K562 (cell line): ENCODE data around the gene ARFGEF2. TPM values are rescaled to one million over a fixed set of nuclear protein-coding genes. Genes with fewer than 3 reads are reported as not detected.

Experiments used
- ATAC-seq: fragments of 200-7000 bp; cut with Tn5 transposase; 3 replicates; pipeline ENCODE4 v1.9.1; 2020; ENCODE audit warnings: moderate library complexity
- BruUV-seq: library from RNA; stranded (reverse); fragments of 400-500 nt; replicated peaks from 2 replicates; lab custom pipeline; 2021; lab: Mats Ljungman, UMichigan
- CTCF ChIA-PET: fragments of 300-600 bp; formaldehyde crosslinking; extraction: SDS; loops from one replicate; lab custom pipeline; 2021; ENCODE audit warnings: low intra/inter-chr PET ratio; lab: Yijun Ruan, JAX
- POLR2A ChIA-PET: fragments of 300-600, 350-650 bp; sonication (Branson Sonifier 250); formaldehyde crosslinking; extraction: SDS; loops from one replicate; lab custom pipeline; 2021; ENCODE audit warnings: antibody characterized with exemption, inconsistent platforms; lab: Yijun Ruan, JAX
- DNase-seq, 4 experiments: peaks; one replicate each; pipeline versions ENCODE4 v3.0.0 to v3.0.0-alpha.2; 2011 to 2018; ENCODE audit warnings: low spot score in 3 of 4, mixed read lengths in 3 of 4; ENCODE audit errors: extremely low read depth in 1 of 4
- FAIRE-seq: peaks from 2 replicates; lab custom pipeline; 2011; peaks lifted over from hg19 to GRCh38; lab: Jason Lieb, UNC
- H2AFZ ChIP-seq: 2 replicates; pipeline ENCODE4 v1.6.0; 2011; ENCODE audit warnings: low read depth, low read length, control low read depth, inconsistent platforms
- H3K27ac ChIP-seq: fragments of 200-600 bp; 3 replicates; pipeline ENCODE4 v1.8.0; 2011; ENCODE audit warnings: low read depth, mild to moderate bottlenecking, control low read depth, inconsistent platforms, low read length, moderate library complexity, mixed read lengths; ENCODE audit errors: extremely low read depth
- H3K27me3 ChIP-seq, 2 experiments: fragments of 300-600 bp in 1 of 2; 2 replicates in 1 of 2; 3 replicates in 1 of 2; pipeline versions ENCODE4 v1.6.0 to v1.8.0; 2011; ENCODE audit warnings: inconsistent platforms in 2 of 2, low read length in 2 of 2, mild to moderate bottlenecking in 1 of 2, mixed read lengths in 1 of 2, moderate library complexity in 1 of 2; ENCODE audit not compliant: control insufficient read depth in 2 of 2, insufficient read depth in 2 of 2
- H3K36me3 ChIP-seq: fragments of 300-600 bp; 3 replicates; pipeline ENCODE4 v1.8.0; 2011; ENCODE audit warnings: mild to moderate bottlenecking, low read length, inconsistent platforms; ENCODE audit not compliant: control insufficient read depth, insufficient read depth
- H3K4me1 ChIP-seq, 2 experiments: fragments of 200-600 bp in 1 of 2; replicated peaks in 1 of 2; 2 replicates in 1 of 2; 3 replicates in 1 of 2; pipeline versions ENCODE4 v1.5.1 to v1.8.0; 2011; ENCODE audit warnings: inconsistent platforms in 2 of 2, low read length in 2 of 2, mild to moderate bottlenecking in 1 of 2, mixed read lengths in 1 of 2, moderate library complexity in 1 of 2; ENCODE audit not compliant: control insufficient read depth in 2 of 2, insufficient read depth in 2 of 2
- H3K4me2 ChIP-seq: 2 replicates; pipeline ENCODE4 v1.6.1; 2011; ENCODE audit warnings: low read length, control low read depth, inconsistent platforms, mixed read lengths; ENCODE audit not compliant: insufficient read depth
- H3K4me3 ChIP-seq: fragments of 200-600 bp; sonication (generic), shearing (Covaris generic); 2 replicates; pipeline ENCODE4 v1.5.1; 2016; ENCODE audit warnings: control low read depth, inconsistent platforms
- H3K79me2 ChIP-seq: fragments of 200-600 bp; 3 replicates; pipeline ENCODE4 v1.8.0; 2011; ENCODE audit warnings: low read length, inconsistent platforms; ENCODE audit not compliant: control insufficient read depth, insufficient read depth
- H3K9ac ChIP-seq, 2 experiments: 2 replicates each; pipeline versions ENCODE4 v1.6.0 to v1.6.1; 2011; ENCODE audit warnings: low read depth in 2 of 2, low read length in 2 of 2, control low read depth in 1 of 2, inconsistent platforms in 1 of 2, mild to moderate bottlenecking in 1 of 2, mixed read lengths in 1 of 2; ENCODE audit not compliant: insufficient read depth in 1 of 2
- H3K9me1 ChIP-seq: one replicate; pipeline ENCODE4 v1.6.0; 2011; ENCODE audit warnings: inconsistent platforms, mild to moderate bottlenecking, low read length, moderate library complexity; ENCODE audit not compliant: control insufficient read depth, insufficient read depth
- H3K9me3 ChIP-seq: replicated peaks from 2 replicates; pipeline ENCODE4 v1.5.1; 2011; ENCODE audit warnings: low read depth, low read length, inconsistent platforms; ENCODE audit not compliant: control insufficient read depth, insufficient read depth
- H4K20me1 ChIP-seq: replicated peaks from 2 replicates; pipeline ENCODE4 v1.6.1; 2011; ENCODE audit warnings: low read length, inconsistent platforms, mixed read lengths; ENCODE audit not compliant: control insufficient read depth, insufficient read depth
- CREB3 ChIP-seq: fragments of 450-650 bp; conservative IDR thresholded peaks from 2 replicates; pipeline ENCODE4 v1.6.1; 2016; ENCODE audit warnings: missing genetic modification characterization, low read depth, mild to moderate bottlenecking, missing compliant biosample characterization, moderate library complexity
- DACH1 ChIP-seq: fragments of 450-650 bp; IDR thresholded peaks from 2 replicates; pipeline ENCODE4 v1.6.1; 2018; ENCODE audit not compliant: partially characterized antibody
- ELK3 ChIP-seq: fragments of 450-650 bp; formaldehyde crosslinking; IDR thresholded peaks from 2 replicates; pipeline ENCODE4 v1.4.0; 2020; ENCODE audit warnings: mild to moderate bottlenecking
- FOXJ2 ChIP-seq: fragments of 200-800 bp; sonication (Bioruptor generic); IDR thresholded peaks from 2 replicates; pipeline ENCODE4 v1.6.1; 2016; ENCODE audit warnings: missing genetic modification characterization, missing compliant biosample characterization
- GTF2F1 ChIP-seq: IDR thresholded peaks from 2 replicates; pipeline ENCODE4 v1.6.1; 2011; ENCODE audit warnings: low read depth, low read length, improper control_type of control experiment
- HDAC1 ChIP-seq, 2 experiments: fragments of 450-650 bp; IDR thresholded peaks; 2 replicates each; pipeline ENCODE4 v1.6.1; 2016 to 2017; ENCODE audit warnings: inconsistent platforms in 1 of 2, mild to moderate bottlenecking in 1 of 2, moderate library complexity in 1 of 2
- HDAC2 ChIP-seq: fragments of 450-650 bp; IDR thresholded peaks from 2 replicates; pipeline ENCODE4 v1.6.1; 2016; ENCODE audit warnings: mild to moderate bottlenecking
- HLTF ChIP-seq: fragments of 450-650 bp; IDR thresholded peaks from 2 replicates; pipeline ENCODE4 v1.6.1; 2016
- HMBOX1 ChIP-seq: sonication (generic); IDR thresholded peaks from 2 replicates; pipeline ENCODE4 v1.6.1; 2016
- HNRNPL ChIP-seq: fragments of 200-400 bp; formaldehyde crosslinking; IDR thresholded peaks from 2 replicates; pipeline ENCODE4 v1.6.1; 2017; ENCODE audit warnings: low read depth, mild to moderate bottlenecking, low read length
- ILF3 ChIP-seq: fragments of 450-650 bp; IDR thresholded peaks from 2 replicates; pipeline ENCODE4 v1.6.1; 2018; ENCODE audit warnings: antibody characterized with exemption, mild to moderate bottlenecking, moderate library complexity, borderline replicate concordance
- JUND ChIP-seq, 2 experiments: IDR thresholded peaks; 2 replicates in 1 of 2; 3 replicates in 1 of 2; pipeline ENCODE4 v1.6.1; 2011; ENCODE audit warnings: borderline replicate concordance in 2 of 2, low read depth in 2 of 2, low read length in 2 of 2, improper control_type of control experiment in 1 of 2, missing biosample characterization in 1 of 2, missing genetic modification characterization in 1 of 2, missing genetic modification reagents in 1 of 2
- KDM5B ChIP-seq: fragments of 200-600 bp; sonication (generic); IDR thresholded peaks from 2 replicates; pipeline ENCODE4 v1.6.1; 2012; ENCODE audit warnings: low read depth, mild to moderate bottlenecking, moderate library complexity, low read length, control low read depth, inconsistent platforms; ENCODE audit not compliant: insufficient replicate concordance
- MAFF ChIP-seq: IDR thresholded peaks from 2 replicates; pipeline ENCODE4 v1.6.1; 2012; ENCODE audit warnings: low read length, improper control_type of control experiment
- MEF2A ChIP-seq: IDR thresholded peaks from 2 replicates; pipeline ENCODE4 v1.6.1; 2011; ENCODE audit warnings: low read depth, mild to moderate bottlenecking, low read length, moderate library complexity; ENCODE audit not compliant: control insufficient read depth
- RCOR1 ChIP-seq, 2 experiments: IDR thresholded peaks; 2 replicates each; pipeline ENCODE4 v1.6.1; 2012; ENCODE audit warnings: low read depth in 2 of 2, low read length in 2 of 2, borderline replicate concordance in 1 of 2, improper control_type of control experiment in 1 of 2
- RFX7 ChIP-seq: fragments of 250-450 bp; sonication (Bioruptor Pico); IDR thresholded peaks from 2 replicates; pipeline ENCODE4 v1.5.1; 2021; ENCODE audit warnings: mild to moderate bottlenecking
- SIN3B ChIP-seq: fragments of 450-650 bp; IDR thresholded peaks from 2 replicates; pipeline ENCODE4 v1.6.1; 2017; ENCODE audit warnings: low read depth, mild to moderate bottlenecking, moderate library complexity
- TEAD2 ChIP-seq: fragments of 450-650 bp; IDR thresholded peaks from 2 replicates; pipeline ENCODE4 v1.6.1; 2016; ENCODE audit warnings: missing genetic modification characterization, control low read depth, missing compliant biosample characterization
- ZNF212 ChIP-seq: fragments of 450-650 bp; formaldehyde crosslinking; IDR thresholded peaks from 2 replicates; pipeline ENCODE4 v1.4.0; 2020; ENCODE audit warnings: mild to moderate bottlenecking
- ZNF696 ChIP-seq: fragments of 250-450 bp; sonication (Bioruptor Pico); conservative IDR thresholded peaks from 2 replicates; pipeline ENCODE4 v1.4.0; 2020; ENCODE audit warnings: mild to moderate bottlenecking, moderate library complexity
- ZNF766 ChIP-seq: fragments of 200-800 bp; sonication (Bioruptor generic); conservative IDR thresholded peaks from 2 replicates; pipeline ENCODE4 v1.6.1; 2016; ENCODE audit warnings: missing genetic modification characterization, missing compliant biosample characterization
- WGBS: fragments of 100-300 bp; shearing (Covaris generic); methylation state at CpG from one replicate; pipeline ENCODE4 v1.1.6; 2016; ENCODE audit warnings: low coverage, mixed read lengths; ENCODE audit not compliant: insufficient coverage; ENCODE audit errors: missing lambda C conversion rate; 5-methylcytosine and 5-hydroxymethylcytosine counted together
- in situ Hi-C: fragments of 300-500 bp; cut with MboI; formaldehyde crosslinking; loops from 4 replicates; pipeline ENCODE4 v1.15.0; 2018; ENCODE audit warnings: inconsistent platforms, mixed read lengths
- intact Hi-C: fragments of 100-400 bp; cut with micrococcal nuclease; formaldehyde crosslinking; loops from 2 replicates; pipeline ENCODE4 v1.14.2; 2022
- polyA plus RNA-seq, 8 experiments: library from polyadenylated mRNA; depleted of rRNA in 4 of 8; stranded (reverse) in 5 of 8; unstranded in 3 of 8; fragments of >200 nt; fragmentation: Nextera tagmentation in 2 of 8; fragmentation: Illumina TruSeq in 1 of 8; extraction: Ambion mirVana in 2 of 8; extraction: Trizol in 1 of 8; gene quantifications; 2 replicates each; pipeline versions ENCODE4 v1.2.1 to v1.2.3, GENCODE V29; 2011 to 2014; ENCODE audit warnings: inconsistent platforms in 1 of 8, missing spikeins in 1 of 8
- total RNA-seq, 7 experiments: library from RNA; depleted of rRNA in 6 of 7; stranded (reverse); fragments of >200 nt in 6 of 7; fragmentation: Illumina TruSeq in 2 of 7; extraction: Trizol in 2 of 7; gene quantifications; 2 replicates each; pipeline versions ENCODE4 v1.2.1 to v1.2.3, GENCODE V29; 2011 to 2021; ENCODE audit warnings: low replicate concordance in 1 of 7

The ARFGEF2 gene
- total and polyA plus RNA-seq, 9 of the 15 experiments (the other 6 are each of a cell fraction or from before 2014, with no cell fraction given) = 4.2 to 18.8 (median 13.7) TPM

GRCh38 chr20:48953653-48954052 is 32.1 kb downstream of the ARFGEF2 start:
- WGBS = 61% methylated on average over 6 of the region's 6 CpGs
- no peak for TF ChIP-seq ZNF696
- peak; percentile 66 for TF ChIP-seq ZNF766 (CRISPR knock-in tag)
- no peak for TF ChIP-seq HDAC1 (IDR thresholded peaks at IDR 0.05)
- TF ChIP-seq KDM5B = no peak
- no peak for TF ChIP-seq MEF2A
- TF ChIP-seq RCOR1 (IDR thresholded peaks at IDR 0.05; ENCODE audit: borderline replicate concordance in 1 of 2, low read depth in 2 of 2, low read length in 2 of 2) = peak in 1 of 2 experiments; percentile 22; a peak in 1 of 4 replicates
- TF ChIP-seq GTF2F1 = no peak
- no peak for TF ChIP-seq CREB3 (tag)
- no peak for TF ChIP-seq SIN3B
- TF ChIP-seq ILF3 = no peak
- TF ChIP-seq DACH1 = no peak
- TF ChIP-seq HLTF = no peak
- no peak for TF ChIP-seq MAFF
- no peak for TF ChIP-seq FOXJ2 (tag)
- TF ChIP-seq ZNF212 (CRISPR knock-in tag) = no peak
- no peak for TF ChIP-seq RFX7 (CRISPR knock-in tag)
- 0 out of 2 replicates have a peak, but pooled peaks have one; percentile 9 for TF ChIP-seq JUND (IDR thresholded peaks at IDR 0.05; ENCODE audit: borderline replicate concordance, low read depth, low read length)
- TF ChIP-seq JUND (tag; IDR thresholded peaks at IDR 0.05; ENCODE audit: borderline replicate concordance, low read depth, low read length) = no peak
- TF ChIP-seq HMBOX1 = no peak
- no peak for TF ChIP-seq HNRNPL
- TF ChIP-seq ELK3 = no peak
- TF ChIP-seq HDAC2 = no peak
- no peak for TF ChIP-seq TEAD2

More at GRCh38 chr20:48953653-48954052, 32.1 kb downstream of the ARFGEF2 start:
- FAIRE-seq = peak; percentile 11
- Histone ChIP-seq H4K20me1 (0 out of 2 replicates have a peak, but pooled peaks cover 3% of the 10 kb centered on the region), H3K36me3 (peaks cover 82% of the 10 kb centered on the region), H2AFZ (no peak overlapping the region), H3K4me1 (peaks cover 4 to 9% of the 10 kb centered on the region in 2 experiments; a peak in 3 of 5 replicates), H3K4me2 (no peak overlapping the region), H3K9ac (no peak overlapping the region), H3K27me3 (no peaks in the 10 kb centered on the region), H3K4me3 (no peak overlapping the region), H3K79me2 (no peaks in the 10 kb centered on the region), H3K9me3 (no peaks in the 10 kb centered on the region), H3K27ac (no peak overlapping the region; the same call in 2 of the 3 replicates), H3K9me1 (peaks cover 2% of the 10 kb centered on the region)
- intact Hi-C loops (no loop called here), in situ Hi-C loops (no loop called here)
- DNase-seq = no peak
- POLR2A ChIA-PET = no interaction called here
- CTCF ChIA-PET = no interaction called here
- no TSS peak for BruUV-seq
- ATAC-seq = no peak
